DMS79 (cell line): ENCODE measurements around the gene CYP2C9.
"Not testable (repeated sequence)": the region's sequence is repeated elsewhere in the genome, so short reads cannot be mapped to it uniquely, and the experiment has no call there.

Source experiments
- DNase-seq: peaks from one replicate; lab custom pipeline; 2025; lab: John Stamatoyannopoulos, UW

The CYP2C9 gene

DNA sequence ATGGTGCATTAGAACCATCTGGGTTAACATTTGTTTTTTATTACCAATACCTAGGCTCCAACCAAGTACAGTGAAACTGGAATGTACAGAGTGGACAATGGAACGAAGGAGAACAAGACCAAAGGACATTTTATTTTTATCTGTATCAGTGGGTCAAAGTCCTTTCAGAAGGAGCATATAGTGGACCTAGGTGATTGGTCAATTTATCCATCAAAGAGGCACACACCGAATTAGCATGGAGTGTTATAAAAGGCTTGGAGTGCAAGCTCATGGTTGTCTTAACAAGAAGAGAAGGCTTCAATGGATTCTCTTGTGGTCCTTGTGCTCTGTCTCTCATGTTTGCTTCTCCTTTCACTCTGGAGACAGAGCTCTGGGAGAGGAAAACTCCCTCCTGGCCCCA is at the start of gene CYP2C9:
CYP2C9 (plus strand) TSS at position 276 of the 400 bp plus-strand sequence; CDS start at position 301, 25 bp downstream.
- DNase-seq = no peak

DNA sequence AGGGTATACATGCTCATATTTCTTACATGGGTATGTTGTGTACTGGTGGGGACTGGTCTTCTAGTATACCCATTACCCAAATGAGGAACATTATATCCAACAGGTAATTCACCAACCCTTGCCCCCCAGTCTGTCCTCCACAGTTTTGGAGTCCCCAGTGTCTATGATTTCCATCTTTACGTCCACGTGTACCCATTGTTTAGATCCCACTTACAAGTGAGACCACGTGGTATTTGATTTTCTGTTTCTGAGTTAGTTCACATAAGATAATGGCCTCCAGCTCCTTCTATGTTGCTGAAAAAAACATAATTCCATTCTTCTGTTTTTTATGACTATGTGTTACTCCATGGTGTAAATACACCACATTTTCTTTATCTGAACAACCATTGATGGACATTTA is 49.3 kb upstream of the CYP2C9 start:
- no peak for DNase-seq

GRCh38 chr10:94890264-94891022 is 48.0 kb upstream of the CYP2C9 start:
- DNase-seq = no peak

DNA sequence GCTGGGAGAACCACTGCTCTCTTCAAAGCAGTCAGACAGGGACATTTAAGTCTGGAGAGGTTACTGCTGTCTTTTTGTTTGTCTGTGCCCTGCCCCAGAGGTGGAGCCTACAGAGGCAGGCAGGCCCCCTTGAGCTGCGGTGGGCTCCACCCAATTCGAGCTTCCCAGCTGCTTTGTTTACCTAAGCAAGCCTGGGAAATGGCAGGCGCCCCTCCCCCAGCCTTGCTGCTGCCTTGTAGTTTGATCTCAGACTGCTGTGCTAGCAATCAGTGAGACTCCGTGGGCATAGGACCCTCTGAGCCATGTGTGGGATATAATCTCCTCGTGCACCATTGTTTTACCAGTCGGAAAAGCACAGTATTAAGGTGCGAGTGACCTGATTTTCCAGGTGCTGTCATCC is 40.0 kb upstream of the CYP2C9 start:
- DNase-seq = not testable (repeated sequence)

DNA sequence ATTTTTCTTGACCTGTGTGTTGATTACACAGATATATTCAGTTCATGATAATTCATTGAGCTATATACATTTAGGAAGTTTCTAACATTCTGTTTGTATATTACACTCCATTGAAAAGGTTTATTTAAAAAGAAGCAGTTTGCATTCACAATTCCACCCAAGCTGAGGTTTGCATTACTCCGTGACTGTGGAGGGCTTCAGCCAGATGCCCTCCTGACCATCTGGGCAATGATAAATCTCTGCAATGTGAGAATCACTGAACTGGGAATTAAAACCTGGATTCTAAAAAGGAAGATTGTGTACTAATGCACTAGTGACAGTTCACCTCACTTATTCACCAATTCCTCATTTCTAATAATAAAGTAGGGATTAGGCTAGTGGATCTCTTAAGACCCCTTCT is 36.4 kb upstream of the CYP2C9 start:
- DNase-seq = no peak

GRCh38 chr10:94902570-94902969 is 35.9 kb upstream of the CYP2C9 start:
- no peak for DNase-seq

- DNase-seq = not testable (repeated sequence)
Measured at GRCh38 chr10:94904506-94905148, 33.8 kb upstream of the CYP2C9 start.

DNA sequence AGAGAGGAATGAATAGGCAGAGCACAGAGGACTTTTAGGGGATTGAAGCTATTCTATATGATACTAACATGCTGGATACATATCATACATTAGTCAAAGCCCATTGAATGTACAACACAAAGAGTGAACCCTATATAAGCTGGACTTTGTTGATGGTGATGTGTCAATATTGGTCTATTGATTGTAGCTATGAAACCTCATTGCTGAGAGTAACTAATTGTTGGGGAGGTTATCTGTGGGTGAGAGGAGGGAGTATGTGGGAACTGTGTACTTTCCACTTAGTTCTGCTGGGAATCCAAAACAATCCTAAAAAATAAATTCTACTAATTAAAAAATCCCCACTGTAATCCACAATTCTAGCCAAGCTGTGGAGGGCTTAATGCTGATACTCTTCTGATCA is 22.0 kb upstream of the CYP2C9 start:
- DNase-seq = no peak

- no peak for DNase-seq
Measured at GRCh38 chr10:94936721-94937120, 1.7 kb upstream of the CYP2C9 start.

- not testable (repeated sequence) for DNase-seq
Measured at GRCh38 chr10:94943432-94944103, 5.1 kb downstream of the CYP2C9 start.

- not testable (repeated sequence) for DNase-seq
Measured at GRCh38 chr10:94946181-94946580, 7.7 kb downstream of the CYP2C9 start.

- DNase-seq = no peak
Measured at GRCh38 chr10:94963901-94964300, 25.4 kb downstream of the CYP2C9 start.

- no peak for DNase-seq
Measured at GRCh38 chr10:94983555-94983954, 45.1 kb downstream of the CYP2C9 start.

- DNase-seq = no peak
Measured at GRCh38 chr10:94989192-94989591, 50.7 kb downstream of the CYP2C9 start.

DNA sequence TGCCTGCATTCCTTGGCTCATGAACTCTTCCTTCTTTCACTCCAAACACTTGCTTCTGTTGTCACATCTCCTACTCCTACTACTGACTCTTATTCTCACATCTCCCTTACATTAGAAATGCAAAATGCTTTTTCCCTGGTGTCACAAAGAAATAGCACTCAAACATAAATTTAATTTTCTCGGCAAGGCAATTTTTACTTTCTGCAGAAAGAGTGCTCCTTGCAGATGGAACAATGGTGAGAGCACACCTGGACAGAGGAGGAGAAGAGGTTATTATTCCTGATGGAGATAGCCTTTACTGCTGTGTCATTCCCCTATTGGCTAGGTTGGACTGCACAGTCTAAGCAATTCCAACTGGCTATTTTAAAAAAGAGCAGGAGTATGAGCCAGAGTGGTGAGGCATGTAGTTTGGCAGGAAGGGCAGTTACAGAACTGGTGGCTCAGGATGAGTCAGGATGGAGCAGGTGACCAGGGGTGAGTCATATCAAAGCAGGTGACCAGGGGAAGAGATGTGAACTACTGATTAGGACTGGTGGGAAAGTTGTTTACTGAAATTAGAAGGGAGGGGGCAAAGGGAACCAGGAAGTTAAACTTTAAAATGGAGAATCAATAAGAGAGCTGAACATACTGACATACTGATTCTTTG is 52.9 kb downstream of the CYP2C9 start:
- DNase-seq = no peak

DNA sequence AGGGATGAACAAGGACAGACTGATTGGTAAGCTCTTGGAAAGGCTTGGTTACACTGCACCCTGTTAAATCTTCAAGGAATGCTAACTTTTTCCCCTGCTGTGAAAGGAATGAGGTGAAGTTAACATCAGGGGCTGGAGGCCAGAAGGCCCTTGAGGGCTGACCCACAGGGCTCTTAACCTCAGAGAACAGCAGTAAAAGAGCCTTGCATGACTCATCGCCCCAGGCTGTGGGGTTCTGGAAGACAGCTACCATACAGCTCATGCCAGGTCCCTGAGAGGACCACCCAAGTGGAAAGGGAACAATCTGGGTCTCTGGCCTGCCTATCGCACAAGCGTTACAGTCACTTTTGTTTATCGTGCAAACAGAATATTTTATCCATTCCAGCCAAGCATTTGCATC is 54.4 kb downstream of the CYP2C9 start:
- DNase-seq = no peak

DNA sequence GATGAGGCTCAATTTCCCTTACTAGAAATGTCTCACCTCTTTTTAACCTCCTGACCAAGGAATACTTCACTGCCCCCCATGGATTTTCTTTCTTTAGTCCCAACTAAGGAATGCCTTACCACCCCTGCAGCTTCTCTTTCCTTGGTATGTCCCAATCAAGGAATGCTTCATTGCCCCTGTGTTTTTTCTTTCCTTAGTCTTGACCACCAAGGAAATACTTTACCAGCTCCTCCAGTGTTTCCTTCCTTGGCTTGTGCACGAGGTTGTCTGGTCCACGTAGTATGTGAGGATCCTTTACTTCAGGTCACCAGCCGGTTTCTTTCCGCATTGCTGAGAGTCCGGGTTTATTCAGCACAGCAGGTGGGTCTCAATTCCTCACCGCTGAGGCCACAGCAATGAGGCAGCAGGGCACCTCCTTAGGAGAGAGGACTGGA is 59.3 kb downstream of the CYP2C9 start:
- DNase-seq = no peak

DNA sequence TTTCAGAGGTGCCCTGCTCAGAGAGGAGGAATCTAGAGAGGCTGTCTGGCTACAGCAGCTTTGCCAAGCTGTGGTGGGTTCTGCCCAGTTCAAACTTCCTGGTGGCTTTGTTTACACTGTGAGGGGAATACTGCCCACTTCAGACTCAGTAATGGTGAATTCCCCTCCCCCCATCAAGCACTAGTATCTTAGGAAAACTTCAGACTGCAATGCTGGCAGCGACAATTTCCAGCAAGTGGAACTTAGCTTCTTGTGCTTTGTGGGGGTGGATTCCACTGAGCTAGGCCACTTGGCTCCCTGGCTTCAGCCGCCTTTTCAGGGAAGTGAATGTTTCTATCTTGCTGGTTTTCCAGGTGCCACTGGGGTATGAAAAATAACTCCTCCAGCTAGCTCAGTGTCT is 88.0 kb downstream of the CYP2C9 start:
- no peak for DNase-seq

- DNase-seq = no peak
Measured at GRCh38 chr10:95031656-95032055, 93.2 kb downstream of the CYP2C9 start.

DNA sequence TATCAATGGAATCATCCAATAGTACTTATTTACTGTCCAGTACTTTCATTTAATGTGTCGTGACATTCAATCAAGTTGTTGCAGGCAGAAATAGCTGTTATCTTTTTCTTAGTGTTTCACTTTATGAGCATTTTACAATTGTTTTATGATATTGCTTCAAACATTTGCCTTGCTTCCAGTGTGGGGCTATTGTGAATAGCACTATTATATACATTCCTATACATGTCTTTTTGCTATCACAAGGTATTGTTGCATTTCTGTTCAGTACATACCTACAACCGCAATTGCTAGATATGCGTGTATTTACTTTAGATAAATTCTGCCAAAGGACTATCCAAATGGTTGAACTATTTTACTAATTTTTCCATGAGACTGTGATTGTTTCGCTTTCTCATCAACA is 95.9 kb downstream of the CYP2C9 start:
- DNase-seq = no peak

DNA sequence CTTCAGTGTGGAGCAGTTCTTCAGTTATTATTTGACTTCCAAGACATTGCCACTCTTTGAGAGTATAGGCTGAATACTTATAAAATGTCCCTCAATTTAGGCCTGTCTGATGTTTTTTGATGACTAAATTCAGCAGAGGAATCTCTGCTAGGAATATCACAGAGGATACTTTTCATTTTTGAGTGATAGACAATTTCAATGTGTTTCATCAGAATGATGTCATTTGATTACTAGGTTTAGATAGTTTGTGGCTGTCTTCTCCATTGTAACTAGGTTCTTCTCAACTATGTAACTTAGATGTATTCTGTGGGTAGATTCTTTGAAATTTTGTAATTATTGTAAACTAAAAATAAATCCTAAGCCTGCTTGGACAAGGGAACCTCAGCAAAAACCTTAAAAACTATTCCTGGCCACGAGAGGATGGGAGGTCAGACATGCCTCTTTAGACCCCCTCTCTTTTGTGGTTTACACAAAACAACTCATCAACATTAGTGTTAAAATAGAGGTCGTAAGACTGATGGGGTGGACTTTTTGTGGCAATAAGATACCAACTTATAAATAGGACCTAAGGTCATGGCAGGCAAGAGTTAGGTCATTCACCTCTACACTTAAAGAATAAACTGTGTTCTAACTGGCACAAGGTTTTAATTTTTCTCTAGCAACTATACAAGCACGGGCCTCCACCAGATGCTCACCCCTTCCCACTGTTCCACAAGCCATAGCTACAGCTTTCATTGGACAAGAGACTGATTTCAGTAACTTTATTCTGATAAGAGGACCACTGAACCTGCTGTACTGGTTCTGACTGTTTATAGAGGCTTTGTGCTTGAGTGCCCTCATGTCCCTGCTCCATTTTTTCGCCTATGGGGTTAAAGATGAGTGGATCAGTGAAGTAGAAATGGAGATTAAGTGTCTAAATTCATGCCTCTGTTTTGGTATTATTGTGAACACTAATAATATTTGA is 97.2 kb downstream of the CYP2C9 start:
- DNase-seq = no peak
